ENCODE measurements around the gene C19orf25.
"Not testable (repeated sequence)": the region's sequence is repeated elsewhere in the genome, so short reads cannot be mapped to it uniquely, and the experiment has no call there.

C19orf25 gene

DNA sequence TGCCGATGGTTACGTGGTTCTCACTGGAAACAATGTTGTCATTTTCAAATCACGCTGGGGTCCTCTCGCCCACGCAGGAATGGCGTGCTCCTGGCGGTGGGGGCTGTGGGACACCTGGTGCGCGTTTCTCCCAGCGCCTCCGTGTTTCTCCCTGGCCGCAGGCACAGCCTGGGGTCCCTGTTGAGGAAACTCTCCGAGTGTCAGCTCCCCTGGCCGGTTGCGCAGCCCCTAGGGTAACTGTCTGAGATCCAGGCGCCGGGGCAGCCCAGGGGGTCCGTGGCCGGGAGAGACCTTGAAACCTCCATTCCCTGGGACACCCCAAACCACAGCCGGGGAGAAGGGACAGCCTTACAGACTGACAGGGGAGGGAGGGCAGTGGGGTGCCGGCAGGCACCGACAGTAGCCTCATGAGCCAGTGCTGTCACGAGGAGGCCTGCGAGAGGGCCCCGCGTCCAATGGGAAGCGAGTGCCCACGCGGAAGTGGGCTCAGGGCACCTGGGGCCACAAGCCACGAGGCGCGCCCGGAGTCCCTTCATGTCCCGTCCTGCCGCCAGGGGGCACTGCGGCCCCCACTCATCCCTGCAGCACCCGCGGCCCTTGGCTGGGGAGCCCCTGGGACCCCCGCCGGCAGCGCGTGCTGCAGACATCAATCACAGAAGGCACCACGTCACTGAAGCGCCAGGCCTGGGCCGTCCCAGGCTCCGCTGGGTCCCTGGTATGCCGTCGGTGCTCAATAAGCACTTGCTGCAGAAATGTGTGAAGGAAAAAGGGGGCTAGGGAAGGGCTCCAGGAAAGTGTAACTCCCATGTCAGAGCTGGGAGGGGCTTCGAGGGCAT lies 24.3 kb upstream of the C19orf25 start:
- H3K4me3 ChIP-seq (ENCODE audit: control insufficient read depth, low read depth, low read length) = no peak overlapping the region
- DNase-seq (ENCODE audit: low read depth) = peak; percentile 27

DNA sequence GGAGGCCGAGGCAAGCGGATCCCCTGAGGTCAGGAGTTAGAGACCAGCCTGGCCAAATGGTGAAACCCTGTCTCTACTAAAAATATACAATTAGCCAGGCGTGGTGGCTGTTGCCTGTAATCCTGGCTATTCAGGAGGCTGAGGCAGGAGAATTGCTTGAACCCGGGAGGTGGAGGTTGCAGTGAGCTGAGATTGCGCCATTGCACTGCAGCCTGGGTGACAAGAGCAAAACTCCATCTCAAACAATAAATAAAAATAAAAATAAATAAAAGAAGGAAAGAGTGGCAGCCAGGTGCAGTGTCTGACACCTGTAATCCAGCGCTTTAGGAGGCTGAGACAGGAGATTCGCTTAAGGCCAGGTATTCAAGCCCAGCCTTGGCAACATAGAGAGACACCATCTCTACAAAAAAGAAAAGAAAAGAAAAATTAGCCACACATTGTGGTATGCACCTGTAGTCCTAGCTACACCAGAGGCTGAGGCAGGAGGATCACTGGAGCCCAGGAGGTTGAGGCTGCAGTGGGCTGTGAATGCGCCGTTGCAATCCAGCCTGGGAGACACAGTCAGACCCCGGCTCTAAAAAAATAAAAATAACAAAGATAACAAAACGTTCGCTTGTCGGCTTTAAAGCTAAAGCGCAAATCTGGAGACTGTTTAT lies 23.5 kb upstream of the C19orf25 start:
- H3K4me3 ChIP-seq (ENCODE audit: control insufficient read depth, low read depth, low read length) = no peak overlapping the region
- DNase-seq (ENCODE audit: low read depth) = no peak
- TF ChIP-seq, protein P1, sequence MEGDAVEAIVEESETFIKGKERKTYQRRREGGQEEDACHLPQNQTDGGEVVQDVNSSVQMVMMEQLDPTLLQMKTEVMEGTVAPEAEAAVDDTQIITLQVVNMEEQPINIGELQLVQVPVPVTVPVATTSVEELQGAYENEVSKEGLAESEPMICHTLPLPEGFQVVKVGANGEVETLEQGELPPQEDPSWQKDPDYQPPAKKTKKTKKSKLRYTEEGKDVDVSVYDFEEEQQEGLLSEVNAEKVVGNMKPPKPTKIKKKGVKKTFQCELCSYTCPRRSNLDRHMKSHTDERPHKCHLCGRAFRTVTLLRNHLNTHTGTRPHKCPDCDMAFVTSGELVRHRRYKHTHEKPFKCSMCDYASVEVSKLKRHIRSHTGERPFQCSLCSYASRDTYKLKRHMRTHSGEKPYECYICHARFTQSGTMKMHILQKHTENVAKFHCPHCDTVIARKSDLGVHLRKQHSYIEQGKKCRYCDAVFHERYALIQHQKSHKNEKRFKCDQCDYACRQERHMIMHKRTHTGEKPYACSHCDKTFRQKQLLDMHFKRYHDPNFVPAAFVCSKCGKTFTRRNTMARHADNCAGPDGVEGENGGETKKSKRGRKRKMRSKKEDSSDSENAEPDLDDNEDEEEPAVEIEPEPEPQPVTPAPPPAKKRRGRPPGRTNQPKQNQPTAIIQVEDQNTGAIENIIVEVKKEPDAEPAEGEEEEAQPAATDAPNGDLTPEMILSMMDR (conservative IDR thresholded peaks at IDR 0.05; ENCODE audit: control insufficient read depth, insufficient read depth, low read depth, low read length) = no peak

More for the DNA sequence above, 24.3 kb upstream of the C19orf25 start:
- TF ChIP-seq, protein P1 (conservative IDR thresholded peaks at IDR 0.05; ENCODE audit: control insufficient read depth, insufficient read depth, low read depth, low read length) = peak; percentile 55

DNA sequence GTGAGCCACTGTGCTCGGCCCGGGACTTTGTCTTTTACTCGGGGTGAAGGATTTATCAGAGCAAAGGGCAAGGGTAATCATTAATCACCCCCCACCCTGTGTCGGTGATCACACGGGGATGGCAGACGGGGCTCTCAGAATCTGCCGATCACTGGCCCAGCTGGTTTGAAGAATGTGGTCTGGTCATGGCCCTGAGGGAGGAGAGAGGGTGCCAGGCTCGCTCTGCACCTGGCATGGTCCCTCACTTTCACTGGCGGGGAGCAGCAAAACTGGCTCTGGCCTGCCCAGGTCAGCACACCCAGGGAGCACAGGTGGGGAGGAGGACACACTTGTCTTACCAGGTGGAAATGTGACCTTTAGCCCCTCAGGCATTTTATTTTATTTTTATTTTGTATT lies 22.2 kb upstream of the C19orf25 start:
- TF ChIP-seq, protein P1 (conservative IDR thresholded peaks at IDR 0.05; ENCODE audit: control insufficient read depth, insufficient read depth, low read depth, low read length) = no peak
- no peak for DNase-seq (ENCODE audit: low read depth)
- H3K4me3 ChIP-seq (ENCODE audit: control insufficient read depth, low read depth, low read length) = no peak overlapping the region

DNA sequence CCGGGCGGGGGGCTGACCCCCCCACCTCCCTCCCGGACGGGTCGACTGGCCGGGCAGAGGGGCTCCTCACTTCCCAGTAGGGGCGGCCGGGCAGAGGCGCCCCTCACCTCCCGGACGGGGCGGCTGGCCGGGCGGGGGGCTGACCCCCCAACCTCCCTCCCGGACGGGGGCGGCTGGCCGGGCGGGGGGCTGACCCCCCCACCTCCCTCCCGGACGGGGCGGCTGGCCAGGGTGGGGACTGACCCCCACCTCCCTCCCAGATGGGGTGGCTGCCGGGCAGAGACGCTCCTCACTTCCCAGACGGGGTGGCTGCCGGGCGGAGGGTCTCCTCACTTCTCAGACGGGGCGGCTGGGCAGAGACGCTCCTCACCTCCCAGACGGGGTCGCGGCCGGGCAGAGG lies 20.2 kb upstream of the C19orf25 start:
- H3K4me3 ChIP-seq (ENCODE audit: control insufficient read depth, low read depth, low read length); DNase-seq (ENCODE audit: low read depth): not testable (repeated sequence)

DNA sequence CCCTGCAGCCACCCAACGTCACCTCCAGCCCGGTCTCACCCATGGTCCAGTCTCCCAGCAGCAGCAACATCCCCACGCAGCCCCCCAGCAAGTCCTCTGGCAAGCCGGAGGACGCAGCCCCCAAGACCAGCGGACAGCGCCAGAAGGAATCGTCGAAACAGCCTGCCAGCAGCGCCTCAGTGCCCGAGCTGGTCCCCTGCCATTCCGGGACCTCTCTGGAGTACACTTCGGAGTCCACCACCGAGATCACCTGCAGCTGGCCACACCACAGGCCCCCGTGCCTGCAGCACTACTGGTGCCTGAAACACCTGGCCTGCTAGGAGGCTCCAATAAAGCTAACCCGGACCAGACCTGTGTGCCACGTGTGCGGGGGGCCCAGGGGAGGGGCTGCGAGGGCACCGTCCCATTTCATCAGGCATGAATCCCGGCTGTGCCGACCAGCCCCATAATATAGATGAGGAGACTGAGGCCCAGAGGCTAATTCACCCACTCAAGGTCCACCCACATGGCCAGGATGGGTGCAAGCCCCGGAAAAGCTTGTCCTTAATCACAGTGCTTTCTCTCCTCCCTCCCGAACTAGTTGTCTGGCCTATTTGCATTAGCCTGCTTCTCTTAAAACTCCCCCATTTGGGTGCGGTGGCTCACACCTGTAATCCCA lies 18.7 kb upstream of the C19orf25 start:
- H3K4me3 ChIP-seq (ENCODE audit: control insufficient read depth, low read depth, low read length) = no peak overlapping the region
- TF ChIP-seq, protein P1 (conservative IDR thresholded peaks at IDR 0.05; ENCODE audit: control insufficient read depth, insufficient read depth, low read depth, low read length) = no peak
- DNase-seq (ENCODE audit: low read depth) = no peak

DNA sequence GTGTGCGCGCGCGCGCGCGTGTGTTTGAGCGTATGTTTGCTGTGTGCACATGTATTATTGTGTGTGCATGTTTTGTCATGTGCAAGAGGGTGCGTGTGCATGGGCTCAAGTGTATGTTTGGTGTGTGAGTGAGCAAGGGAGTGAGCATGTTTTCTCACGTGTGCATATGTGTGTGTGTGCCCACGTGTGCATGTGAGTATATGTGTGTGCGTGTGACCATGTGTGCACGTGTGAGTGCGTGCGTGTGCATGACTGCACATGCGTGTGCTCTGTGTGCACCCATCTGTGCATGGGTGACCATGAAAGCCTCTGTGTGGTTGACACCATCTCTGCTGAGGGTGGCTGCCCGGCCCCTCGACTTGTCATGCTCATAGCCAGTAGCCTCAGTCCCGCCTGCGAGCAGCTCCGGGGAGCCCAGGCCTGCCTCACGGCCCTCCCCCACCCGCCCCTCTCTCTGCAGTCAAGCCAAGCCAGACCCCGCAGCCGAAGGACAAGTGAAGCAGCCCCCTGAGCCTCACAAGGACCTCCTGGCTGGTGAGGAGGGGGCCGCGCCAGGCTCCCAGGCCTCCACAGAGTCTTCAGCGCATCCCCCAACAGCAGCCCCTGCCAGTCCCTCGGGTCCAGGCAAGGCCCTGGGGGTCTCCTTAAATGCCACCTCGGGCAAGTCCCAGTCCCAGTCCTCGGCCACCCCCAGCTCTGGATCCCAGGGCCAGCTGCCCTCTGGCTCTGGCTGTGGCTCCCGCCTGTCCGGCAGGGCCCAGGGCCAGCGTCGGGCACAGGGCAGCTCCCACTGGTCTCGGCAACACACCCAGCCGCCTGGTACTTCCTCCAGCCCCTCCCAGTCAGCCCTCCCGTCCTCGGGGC lies 17.9 kb upstream of the C19orf25 start:
- no peak for DNase-seq (ENCODE audit: low read depth)
- H3K4me3 ChIP-seq (ENCODE audit: control insufficient read depth, low read depth, low read length) = no peak overlapping the region
- TF ChIP-seq, protein P1 (conservative IDR thresholded peaks at IDR 0.05; ENCODE audit: control insufficient read depth, insufficient read depth, low read depth, low read length) = no peak
